B cell (primary cell): ENCODE results near the gene COG4. TPM values are rescaled to one million over a fixed set of nuclear protein-coding genes. Genes with fewer than 3 reads are reported as not detected.

Experiments used
- ATAC-seq: fragments of 200-7000 bp; cut with Tn5 transposase; one replicate; pipeline ENCODE4 v1.10.0; 2021; ENCODE audit warnings: low read depth, mild to moderate bottlenecking, moderate number of reproducible peaks, moderate library complexity
- CTCF ChIA-PET: fragments of 350-600 bp; sonication (Branson Sonifier 250); formaldehyde crosslinking; loops from one replicate; lab custom pipeline; 2021; ENCODE audit warnings: antibody characterized with exemption, inconsistent platforms; lab: Charles Lee
- POLR2A ChIA-PET: fragments of 350-600 bp; sonication (Branson Sonifier 250); formaldehyde crosslinking; loops from one replicate; lab custom pipeline; 2021; ENCODE audit warnings: antibody characterized with exemption; lab: Charles Lee
- DNase-seq: peaks from one replicate; pipeline ENCODE4 v3.0.0; 2013
- H2AFZ ChIP-seq: 2 replicates; pipeline ENCODE4 v1.6.1; 2012; ENCODE audit warnings: mild to moderate bottlenecking, low read depth, low read length; ENCODE audit not compliant: insufficient read depth, poor library complexity, severe bottlenecking
- H3K27ac ChIP-seq, 2 donors: 1 replicate in 1 of 2; 2 replicates in 1 of 2; pipeline ENCODE4 v1.5.1; 2012 to 2013; ENCODE audit warnings: low read length in 2 of 2, mild to moderate bottlenecking in 2 of 2, moderate library complexity in 1 of 2
- H3K27me3 ChIP-seq, 4 experiments: fragments of 200-600 bp in 1 of 4; sonication (generic) in 1 of 4; replicated peaks in 1 of 4; 1 replicate in 2 of 4; 2 replicates in 2 of 4; pipeline versions ENCODE4 v1.6.1 to v1.7.0; 2013 to 2016; ENCODE audit warnings: low read length in 3 of 4, mild to moderate bottlenecking in 2 of 4, mixed read lengths in 1 of 4, moderate library complexity in 1 of 4; ENCODE audit not compliant: insufficient read depth in 4 of 4, control insufficient read depth in 3 of 4; ENCODE audit errors: control extremely low read depth in 1 of 4
- H3K36me3 ChIP-seq, 2 experiments: replicated peaks in 1 of 2; 1 replicate in 1 of 2; 2 replicates in 1 of 2; pipeline versions ENCODE4 v1.6.1 to v1.7.1; 2013; ENCODE audit warnings: low read length in 1 of 2; ENCODE audit not compliant: insufficient read depth in 2 of 2, control insufficient read depth in 1 of 2; ENCODE audit errors: control extremely low read depth in 1 of 2, extremely low read depth in 1 of 2
- H3K4me1 ChIP-seq, 2 donors: fragments of 200-600 bp in 1 of 2; sonication (generic) in 1 of 2; 1 replicate in 1 of 2; 2 replicates in 1 of 2; pipeline versions ENCODE4 v1.5.1 to v1.6.1; 2013 to 2017; ENCODE audit warnings: low read length in 2 of 2; ENCODE audit not compliant: control insufficient read depth in 2 of 2, insufficient read depth in 2 of 2
- H3K4me2 ChIP-seq: replicated peaks from 2 replicates; pipeline ENCODE3; 2012; ENCODE audit warnings: mild to moderate bottlenecking, low read depth, low read length; ENCODE audit not compliant: poor library complexity, severe bottlenecking
- H3K4me3 ChIP-seq, 5 experiments: fragments of 200-600 bp in 1 of 5; sonication (generic) in 1 of 5; 1 replicate in 3 of 5; 2 replicates in 2 of 5; pipeline versions ENCODE4 v1.5.1 to v1.7.0; 2011 to 2016; ENCODE audit warnings: low read length in 4 of 5, mild to moderate bottlenecking in 4 of 5, low read depth in 2 of 5, control low read depth in 1 of 5, moderate library complexity in 1 of 5; ENCODE audit not compliant: insufficient read depth in 1 of 5; ENCODE audit errors: control extremely low read depth in 1 of 5, extremely low read depth in 1 of 5
- H3K79me2 ChIP-seq: fragments of 200-600 bp; sonication (generic); one replicate; pipeline ENCODE4 v1.6.0; 2016; ENCODE audit warnings: low read length; ENCODE audit not compliant: control insufficient read depth, insufficient read depth
- H3K9ac ChIP-seq: fragments of 200-600 bp; sonication (generic); 2 replicates; pipeline ENCODE4 v1.6.1; 2017; ENCODE audit warnings: mild to moderate bottlenecking, low read length, moderate library complexity
- H3K9me3 ChIP-seq, 3 donors: one replicate each; pipeline versions ENCODE4 v1.6.1 to v1.7.1; 2013; ENCODE audit warnings: low read length in 2 of 3; ENCODE audit not compliant: control insufficient read depth in 2 of 3, insufficient read depth in 1 of 3; ENCODE audit errors: control extremely low read depth in 1 of 3
- H4K20me1 ChIP-seq: 2 replicates; pipeline ENCODE4 v1.6.0; 2012; ENCODE audit warnings: mild to moderate bottlenecking, low read length; ENCODE audit not compliant: insufficient read depth, control insufficient read depth, poor library complexity, severe bottlenecking
- H3K27ac Mint-ChIP-seq: one replicate; pipeline ENCODE4 v1.8.0; 2021; ENCODE audit warnings: mixed read lengths
- H3K27me3 Mint-ChIP-seq: one replicate; pipeline ENCODE4 v1.8.0; 2021; ENCODE audit warnings: mixed read lengths
- H3K4me1 Mint-ChIP-seq: one replicate; pipeline ENCODE4 v1.8.0; 2021; ENCODE audit warnings: mixed read lengths
- H3K4me3 Mint-ChIP-seq: one replicate; pipeline ENCODE4 v1.8.0; 2021; ENCODE audit warnings: mixed read lengths
- H3K9me3 Mint-ChIP-seq: one replicate; pipeline ENCODE4 v1.8.0; 2022; ENCODE audit warnings: mixed read lengths; ENCODE audit not compliant: insufficient read depth
- EZH2 ChIP-seq: IDR thresholded peaks from 2 replicates; pipeline ENCODE4 v1.6.1; 2012; ENCODE audit warnings: borderline replicate concordance, low read depth, mild to moderate bottlenecking, moderate library complexity, low read length; ENCODE audit not compliant: insufficient read depth, poor library complexity, severe bottlenecking
- WGBS: methylation state at CpG from one replicate; pipeline ENCODE4 v1.1.5; 2013; ENCODE audit warnings: missing lambda C conversion rate; ENCODE audit not compliant: insufficient coverage; 5-methylcytosine and 5-hydroxymethylcytosine counted together
- intact Hi-C: fragments of 100-400 bp; cut with micrococcal nuclease; formaldehyde crosslinking; loops from one replicate; pipeline ENCODE4 v1.10.0; 2022
- polyA minus RNA-seq: library from RNA; depleted of rRNA, polyadenylated mRNA; stranded (reverse); fragments of >200 nt; gene quantifications from 2 replicates; pipeline ENCODE4 v1.2.3, GENCODE V29; 2012
- polyA plus RNA-seq: library from polyadenylated mRNA; depleted of rRNA; stranded (reverse); fragments of >200 nt; gene quantifications from 2 replicates; pipeline ENCODE4 v1.2.3, GENCODE V29; 2012
- total RNA-seq, 2 donors: library from RNA; stranded (reverse); fragments of 120-200 nt in 1 of 2; gene quantifications; 1 replicate in 1 of 2; 2 replicates in 1 of 2; pipeline versions ENCODE4 v1.2.3 to v1.2.4, GENCODE V29; 2013 to 2022
- TF ChIP-seq, protein P1 (sequence below): fragments of 200-600 bp; IDR thresholded peaks from one replicate; pipeline ENCODE4 v1.8.0; 2022; ENCODE audit warnings: antibody characterized with exemption, mild to moderate bottlenecking

COG4 gene
- total RNA-seq (55.9 and 60.6 TPM in 2 replicates), polyA plus RNA-seq (27.7 and 49.4 TPM in 2 replicates), polyA minus RNA-seq (31.6 and 36.7 TPM in 2 replicates)
- 42.0 TPM for total RNA-seq (2013)

DNA sequence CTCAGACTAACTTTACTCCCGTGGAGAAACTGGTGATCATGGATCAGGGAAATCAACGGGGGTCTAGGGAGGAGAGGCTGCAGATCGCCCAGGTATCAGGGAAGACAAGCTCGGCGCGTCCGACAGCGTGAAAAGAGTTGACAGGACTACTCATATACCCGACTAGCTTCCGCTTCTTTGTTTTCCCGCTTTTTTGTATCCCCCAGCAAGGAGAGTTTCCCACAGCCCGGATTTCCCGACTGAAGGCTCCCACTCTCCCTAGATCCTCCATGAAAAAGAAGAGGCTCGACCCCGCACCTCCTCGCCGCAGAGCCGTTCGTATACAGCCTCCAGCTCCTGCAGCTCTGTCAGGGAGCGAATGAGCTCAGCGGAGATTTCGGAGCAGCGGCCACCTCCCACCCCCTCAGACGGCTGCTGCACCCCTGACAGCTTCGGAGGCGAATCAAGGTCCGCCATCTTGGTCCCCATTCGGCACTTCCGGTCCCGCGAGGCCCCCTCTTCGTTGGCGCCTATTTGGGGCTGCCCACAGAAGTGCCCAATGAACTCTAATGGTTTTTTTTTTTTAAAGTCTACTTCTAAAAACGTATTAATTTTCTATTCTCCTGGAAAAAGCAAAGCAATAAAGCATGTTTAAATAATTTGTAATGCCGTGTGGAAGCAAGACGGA, at the start of gene COG4:
Gene COG4, minus strand, starts transcription at position 479 of the 667 bp plus-strand sequence. Its CDS starts 11 bp downstream, at position 468.
- Histone ChIP-seq H3K36me3 (peaks cover 8 to 23% of the 10 kb centered on the region in 2 experiments), H3K4me2 (peak within 1 kb of the TSS; percentile 90), H4K20me1 (peaks cover 11% of the 10 kb centered on the region), H3K27me3 (no peaks in the 10 kb centered on the region), H3K4me3 (peak within 1 kb of the TSS; percentile 74 to 100 (median 87)), H3K79me2 (peaks cover 80% of the 10 kb centered on the region), H3K9ac (peak within 1 kb of the TSS; percentile 97), H3K4me1 (peaks cover 26 to 35% of the 10 kb centered on the region in 2 donors), H2AFZ (peak within 1 kb of the TSS; percentile 97), H3K9me3 (no peaks in the 10 kb centered on the region), H3K27ac (peak within 1 kb of the TSS; percentile 85 to 92)
- no peaks in the 10 kb centered on the region for H3K27me3 Mint-ChIP-seq
- H3K27ac Mint-ChIP-seq = peak within 1 kb of the TSS; percentile 96
- ATAC-seq = peak; percentile 85
- peaks cover 44% of the 10 kb centered on the region for H3K4me1 Mint-ChIP-seq
- 0% methylated on average over 26 of the region's 36 CpGs for WGBS
- ChIA-PET POLR2A (interaction anchor here (0.7 to 2.6 kb wide), 5 partner anchors 14 to 1207 kb away, joined by 3 to 15 read pairs (median 5); no protein-coding TSS in a partner anchor), CTCF (interaction anchor here (0.6 to 1.1 kb wide), 5 partner anchors 8 to 225 kb away, joined by 3 to 6 read pairs (median 3); no protein-coding TSS in a partner anchor)
- DNase-seq = peak; percentile 94
- H3K4me3 Mint-ChIP-seq = peak within 1 kb of the TSS; percentile 94
- TF ChIP-seq EZH2 = no peak
- no peaks in the 10 kb centered on the region for H3K9me3 Mint-ChIP-seq
- intact Hi-C loops = loop anchor here (1.0 to 10.0 kb wide), 8 partner anchors 71 to 1482 kb away; partner anchors contain the start of genes AARS1, DDX19A, DHODH and EXOSC6

DNA sequence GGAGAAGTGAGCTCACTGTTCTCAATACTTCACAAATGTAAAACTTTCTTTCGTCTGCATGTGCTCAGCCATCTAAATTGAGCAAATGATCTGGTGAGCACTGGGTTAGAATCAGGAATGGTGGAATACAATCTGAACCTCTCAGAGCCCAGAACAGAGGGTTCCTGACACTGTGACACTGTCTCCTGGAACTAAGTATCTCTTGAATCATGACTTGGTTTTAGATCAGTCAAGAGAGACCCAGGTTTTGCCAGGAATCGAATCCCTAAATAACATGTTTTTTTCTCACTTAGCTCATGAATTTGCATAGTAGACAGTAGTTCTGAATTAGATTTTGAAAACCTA, 49.5 kb upstream of the COG4 start:
- no peaks in the 10 kb centered on the region for H3K9me3 Mint-ChIP-seq
- H4K20me1 ChIP-seq = peaks cover 12% of the 10 kb centered on the region
- H3K27me3 Mint-ChIP-seq = no peaks in the 10 kb centered on the region
- H3K4me1 Mint-ChIP-seq = peaks cover 9% of the 10 kb centered on the region
- no peaks in the 10 kb centered on the region for H3K79me2 ChIP-seq
- H3K36me3 ChIP-seq = peaks cover 9 to 60% of the 10 kb centered on the region in 2 experiments
- ChIA-PET CTCF (no interaction called here), POLR2A (no interaction called here)
- TF ChIP-seq, protein P1, sequence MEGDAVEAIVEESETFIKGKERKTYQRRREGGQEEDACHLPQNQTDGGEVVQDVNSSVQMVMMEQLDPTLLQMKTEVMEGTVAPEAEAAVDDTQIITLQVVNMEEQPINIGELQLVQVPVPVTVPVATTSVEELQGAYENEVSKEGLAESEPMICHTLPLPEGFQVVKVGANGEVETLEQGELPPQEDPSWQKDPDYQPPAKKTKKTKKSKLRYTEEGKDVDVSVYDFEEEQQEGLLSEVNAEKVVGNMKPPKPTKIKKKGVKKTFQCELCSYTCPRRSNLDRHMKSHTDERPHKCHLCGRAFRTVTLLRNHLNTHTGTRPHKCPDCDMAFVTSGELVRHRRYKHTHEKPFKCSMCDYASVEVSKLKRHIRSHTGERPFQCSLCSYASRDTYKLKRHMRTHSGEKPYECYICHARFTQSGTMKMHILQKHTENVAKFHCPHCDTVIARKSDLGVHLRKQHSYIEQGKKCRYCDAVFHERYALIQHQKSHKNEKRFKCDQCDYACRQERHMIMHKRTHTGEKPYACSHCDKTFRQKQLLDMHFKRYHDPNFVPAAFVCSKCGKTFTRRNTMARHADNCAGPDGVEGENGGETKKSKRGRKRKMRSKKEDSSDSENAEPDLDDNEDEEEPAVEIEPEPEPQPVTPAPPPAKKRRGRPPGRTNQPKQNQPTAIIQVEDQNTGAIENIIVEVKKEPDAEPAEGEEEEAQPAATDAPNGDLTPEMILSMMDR = no peak
- no peak for TF ChIP-seq EZH2
- no peak overlapping the region for H3K9ac ChIP-seq
- intact Hi-C loops = no loop called here
- no peaks in the 10 kb centered on the region for H3K9me3 ChIP-seq
- DNase-seq = no peak
- H3K4me1 ChIP-seq = peaks cover 0 to 5% of the 10 kb centered on the region in 2 donors
- H3K4me2 ChIP-seq = no peak overlapping the region
- H3K27ac Mint-ChIP-seq = no peak overlapping the region
- WGBS = no CpG with 5 or more reads among the region's 2 CpGs
- H3K27me3 ChIP-seq = no peaks in the 10 kb centered on the region
- H3K4me3 ChIP-seq = no peak overlapping the region
- H3K27ac ChIP-seq = no peak overlapping the region
- no peak overlapping the region for H2AFZ ChIP-seq
- H3K4me3 Mint-ChIP-seq = no peak overlapping the region
- ATAC-seq = no peak
